HL-60 (cell line): ENCODE results near the gene SMAD7.

Source experiments
- DNase-seq, 2 experiments: peaks; one replicate each; pipeline ENCODE4 v3.0.0-alpha.2; 2010 to 2020; ENCODE audit warnings: low read depth in 1 of 2, low spot score in 1 of 2
- H3K27ac ChIP-seq: fragments of 250-450 bp; sonication (Bioruptor Pico); replicated peaks from 2 replicates; pipeline ENCODE4 v1.5.1; 2020; ENCODE audit warnings: mild to moderate bottlenecking, moderate library complexity
- H3K27me3 ChIP-seq: fragments of 250-450 bp; sonication (Bioruptor Pico); 2 replicates; pipeline ENCODE4 v1.5.1; 2021; ENCODE audit warnings: mild to moderate bottlenecking, moderate library complexity; ENCODE audit not compliant: insufficient read depth, poor library complexity, severe bottlenecking
- H3K4me3 ChIP-seq: replicated peaks from 2 replicates; pipeline ENCODE4 v1.5.1; 2011; ENCODE audit warnings: mild to moderate bottlenecking, control low read depth, low read length; ENCODE audit not compliant: insufficient read depth
- GABPA ChIP-seq: IDR thresholded peaks from 2 replicates; pipeline ENCODE4 v1.6.1; 2012; ENCODE audit warnings: low read depth
- POLR2AphosphoS5 ChIP-seq: IDR thresholded peaks from 2 replicates; pipeline ENCODE4 v1.6.1; 2012; ENCODE audit warnings: low read depth
- SPI1 ChIP-seq: IDR thresholded peaks from 2 replicates; pipeline ENCODE4 v1.6.1; 2012; ENCODE audit warnings: low read depth, mild to moderate bottlenecking, borderline replicate concordance
- TF ChIP-seq, protein P1 (sequence below): IDR thresholded peaks from one replicate; pipeline ENCODE4 v1.5.1; 2011; ENCODE audit warnings: low read length, control low read depth, inconsistent platforms; ENCODE audit not compliant: insufficient read depth
- TF ChIP-seq, protein P2 (sequence below): IDR thresholded peaks from 2 replicates; pipeline ENCODE4 v1.6.1; 2012; ENCODE audit warnings: low read depth; ENCODE audit not compliant: insufficient replicate concordance

SMAD7 gene

DNA sequence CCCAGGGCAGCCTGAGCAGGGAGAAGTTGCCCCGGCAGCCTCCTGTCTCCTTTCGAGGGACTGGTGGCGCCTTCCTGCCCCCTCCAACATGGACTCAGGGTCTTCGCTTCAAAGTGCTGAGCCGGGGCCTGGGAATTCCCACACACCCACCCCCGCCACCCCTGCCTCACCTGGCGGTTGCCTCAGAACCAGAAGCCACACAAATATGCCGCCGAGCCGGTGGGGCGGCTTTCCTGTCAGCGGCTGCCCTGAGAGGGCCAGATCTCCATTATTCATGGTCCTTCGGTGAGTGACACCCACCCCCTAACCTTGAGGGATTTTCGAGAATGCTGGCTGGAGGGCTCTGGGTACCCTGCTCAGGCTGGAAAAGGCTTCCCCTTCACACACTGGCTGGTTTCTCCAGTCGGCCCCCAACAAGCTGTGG lies 71.7 kb downstream of the SMAD7 start:
- TF ChIP-seq GABPA, result no peak
- TF ChIP-seq POLR2AphosphoS5, result no peak
- TF ChIP-seq, protein P1, sequence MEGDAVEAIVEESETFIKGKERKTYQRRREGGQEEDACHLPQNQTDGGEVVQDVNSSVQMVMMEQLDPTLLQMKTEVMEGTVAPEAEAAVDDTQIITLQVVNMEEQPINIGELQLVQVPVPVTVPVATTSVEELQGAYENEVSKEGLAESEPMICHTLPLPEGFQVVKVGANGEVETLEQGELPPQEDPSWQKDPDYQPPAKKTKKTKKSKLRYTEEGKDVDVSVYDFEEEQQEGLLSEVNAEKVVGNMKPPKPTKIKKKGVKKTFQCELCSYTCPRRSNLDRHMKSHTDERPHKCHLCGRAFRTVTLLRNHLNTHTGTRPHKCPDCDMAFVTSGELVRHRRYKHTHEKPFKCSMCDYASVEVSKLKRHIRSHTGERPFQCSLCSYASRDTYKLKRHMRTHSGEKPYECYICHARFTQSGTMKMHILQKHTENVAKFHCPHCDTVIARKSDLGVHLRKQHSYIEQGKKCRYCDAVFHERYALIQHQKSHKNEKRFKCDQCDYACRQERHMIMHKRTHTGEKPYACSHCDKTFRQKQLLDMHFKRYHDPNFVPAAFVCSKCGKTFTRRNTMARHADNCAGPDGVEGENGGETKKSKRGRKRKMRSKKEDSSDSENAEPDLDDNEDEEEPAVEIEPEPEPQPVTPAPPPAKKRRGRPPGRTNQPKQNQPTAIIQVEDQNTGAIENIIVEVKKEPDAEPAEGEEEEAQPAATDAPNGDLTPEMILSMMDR, result no peak
- no peak for TF ChIP-seq SPI1
- TF ChIP-seq, protein P2, sequence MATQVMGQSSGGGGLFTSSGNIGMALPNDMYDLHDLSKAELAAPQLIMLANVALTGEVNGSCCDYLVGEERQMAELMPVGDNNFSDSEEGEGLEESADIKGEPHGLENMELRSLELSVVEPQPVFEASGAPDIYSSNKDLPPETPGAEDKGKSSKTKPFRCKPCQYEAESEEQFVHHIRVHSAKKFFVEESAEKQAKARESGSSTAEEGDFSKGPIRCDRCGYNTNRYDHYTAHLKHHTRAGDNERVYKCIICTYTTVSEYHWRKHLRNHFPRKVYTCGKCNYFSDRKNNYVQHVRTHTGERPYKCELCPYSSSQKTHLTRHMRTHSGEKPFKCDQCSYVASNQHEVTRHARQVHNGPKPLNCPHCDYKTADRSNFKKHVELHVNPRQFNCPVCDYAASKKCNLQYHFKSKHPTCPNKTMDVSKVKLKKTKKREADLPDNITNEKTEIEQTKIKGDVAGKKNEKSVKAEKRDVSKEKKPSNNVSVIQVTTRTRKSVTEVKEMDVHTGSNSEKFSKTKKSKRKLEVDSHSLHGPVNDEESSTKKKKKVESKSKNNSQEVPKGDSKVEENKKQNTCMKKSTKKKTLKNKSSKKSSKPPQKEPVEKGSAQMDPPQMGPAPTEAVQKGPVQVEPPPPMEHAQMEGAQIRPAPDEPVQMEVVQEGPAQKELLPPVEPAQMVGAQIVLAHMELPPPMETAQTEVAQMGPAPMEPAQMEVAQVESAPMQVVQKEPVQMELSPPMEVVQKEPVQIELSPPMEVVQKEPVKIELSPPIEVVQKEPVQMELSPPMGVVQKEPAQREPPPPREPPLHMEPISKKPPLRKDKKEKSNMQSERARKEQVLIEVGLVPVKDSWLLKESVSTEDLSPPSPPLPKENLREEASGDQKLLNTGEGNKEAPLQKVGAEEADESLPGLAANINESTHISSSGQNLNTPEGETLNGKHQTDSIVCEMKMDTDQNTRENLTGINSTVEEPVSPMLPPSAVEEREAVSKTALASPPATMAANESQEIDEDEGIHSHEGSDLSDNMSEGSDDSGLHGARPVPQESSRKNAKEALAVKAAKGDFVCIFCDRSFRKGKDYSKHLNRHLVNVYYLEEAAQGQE, result no peak
- Histone ChIP-seq H3K27ac (no peak overlapping the region), H3K27me3 (no peaks in the 10 kb centered on the region), H3K4me3 (no peak overlapping the region)
- DNase-seq, result no peak

DNA sequence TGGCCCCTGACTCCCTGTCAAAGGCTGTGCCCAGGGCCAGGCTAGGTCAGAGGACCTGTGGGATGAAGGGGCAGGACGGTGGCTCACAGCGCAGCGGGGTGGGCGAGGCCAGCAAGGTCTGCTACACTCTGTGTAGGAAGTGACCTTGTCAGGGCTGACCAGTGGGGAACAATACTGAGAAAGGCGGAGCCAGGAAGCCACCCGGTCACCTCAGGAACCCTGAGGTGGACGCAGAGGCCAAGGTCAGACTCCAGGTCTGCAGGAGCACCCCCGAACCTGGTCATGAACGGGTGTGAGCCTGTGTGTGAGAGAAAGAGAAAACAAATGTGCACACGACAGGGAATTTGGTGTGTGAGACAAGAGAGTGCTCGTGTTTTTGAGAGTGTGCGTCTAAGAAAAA lies 72.3 kb downstream of the SMAD7 start:
- no peak for TF ChIP-seq GABPA
- TF ChIP-seq, protein P2, result no peak
- TF ChIP-seq, protein P1, result no peak
- no peak overlapping the region for H3K27ac ChIP-seq
- H3K4me3 ChIP-seq, result no peak overlapping the region
- no peaks in the 10 kb centered on the region for H3K27me3 ChIP-seq
- DNase-seq, result no peak

DNA sequence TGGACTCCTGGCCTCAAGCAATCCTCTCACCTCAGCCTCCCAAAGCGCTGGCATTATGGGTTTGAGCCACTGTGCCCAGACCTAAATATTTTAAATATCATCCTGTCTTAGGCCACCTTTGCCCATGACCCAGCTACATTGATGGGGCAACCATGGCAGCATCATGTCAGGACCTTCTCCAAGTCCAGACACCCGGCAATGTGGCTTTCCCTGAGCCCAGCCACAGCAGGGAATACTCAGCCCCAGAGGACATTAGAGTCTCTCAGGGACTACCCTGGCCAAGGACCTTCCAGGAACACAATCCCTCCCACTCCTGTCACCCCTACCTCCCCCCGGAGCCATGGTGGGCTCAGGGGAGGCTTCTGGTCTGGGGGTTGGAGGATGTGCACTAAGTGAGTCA lies 72.8 kb downstream of the SMAD7 start:
- DNase-seq, result no peak
- H3K27me3 ChIP-seq, result no peaks in the 10 kb centered on the region
- no peak for TF ChIP-seq GABPA
- TF ChIP-seq, protein P2, result no peak
- TF ChIP-seq, protein P1, result no peak
- TF ChIP-seq SPI1, result no peak
- no peak for TF ChIP-seq POLR2AphosphoS5
- H3K4me3 ChIP-seq, result no peak overlapping the region
- H3K27ac ChIP-seq, result no peak overlapping the region
